GM23338 (cell line): ENCODE results near the gene L3MBTL1. TPM values are rescaled to one million over a fixed set of nuclear protein-coding genes. Genes with fewer than 3 reads are reported as not detected.

Experiments
- ATAC-seq: fragments of 200-7000 bp; cut with Tn5 transposase; 3 replicates; pipeline ENCODE4 v1.9.1; 2020
- DNase-seq: peaks from one replicate; pipeline ENCODE4 v3.0.0-alpha.2; 2015; ENCODE audit warnings: low spot score
- H2AFZ ChIP-seq: fragments of 200-600 bp; sonication (generic); 2 replicates; pipeline ENCODE4 v1.8.0; 2016; ENCODE audit warnings: antibody characterized with exemption, mild to moderate bottlenecking, moderate library complexity
- H3F3A ChIP-seq: fragments of 200-600 bp; sonication (generic); replicated peaks from 2 replicates; pipeline ENCODE4 v1.8.0; 2017; ENCODE audit warnings: antibody characterized with exemption, mixed run types, low read depth
- H3K27ac ChIP-seq: fragments of 200-600 bp; sonication (generic); 2 replicates; pipeline ENCODE4 v1.6.1; 2016; ENCODE audit warnings: low read depth
- H3K27me3 ChIP-seq: fragments of 200-600 bp; sonication (generic); 2 replicates; pipeline ENCODE4 v1.8.0; 2016; ENCODE audit warnings: mild to moderate bottlenecking, mixed run types, moderate library complexity; ENCODE audit not compliant: insufficient read depth
- H3K36me3 ChIP-seq: fragments of 200-600 bp; sonication (generic); 2 replicates; pipeline ENCODE4 v1.8.0; 2016; ENCODE audit warnings: mild to moderate bottlenecking; ENCODE audit not compliant: insufficient read depth
- H3K4me1 ChIP-seq: fragments of 200-600 bp; sonication (generic); 2 replicates; pipeline ENCODE4 v1.8.0; 2016; ENCODE audit warnings: mild to moderate bottlenecking, moderate library complexity; ENCODE audit not compliant: insufficient read depth
- H3K4me2 ChIP-seq: fragments of 200-600 bp; sonication (generic); 2 replicates; pipeline ENCODE4 v1.7.1; 2017; ENCODE audit warnings: mixed run types
- H3K4me3 ChIP-seq: fragments of 200-600 bp; sonication (generic); 2 replicates; pipeline ENCODE4 v1.6.1; 2016; ENCODE audit warnings: mixed run types
- H3K79me2 ChIP-seq: fragments of 200-600 bp; sonication (generic); replicated peaks from 2 replicates; pipeline ENCODE4 v1.8.0; 2017; ENCODE audit warnings: mild to moderate bottlenecking; ENCODE audit not compliant: insufficient read depth
- H3K9me2 ChIP-seq: fragments of 200-600 bp; sonication (generic); 2 replicates; pipeline ENCODE4 v1.8.0; 2017; ENCODE audit not compliant: insufficient read depth
- H4K20me1 ChIP-seq: fragments of 200-600 bp; sonication (generic); replicated peaks from 2 replicates; pipeline ENCODE4 v1.8.0; 2017; ENCODE audit warnings: mild to moderate bottlenecking; ENCODE audit not compliant: insufficient read depth
- H3K27ac Mint-ChIP-seq: 2 replicates; pipeline ENCODE4 v1.8.0; 2020; ENCODE audit warnings: inconsistent platforms, mild to moderate bottlenecking, moderate library complexity, mixed read lengths
- H3K27me3 Mint-ChIP-seq: 3 replicates; pipeline ENCODE4 v1.8.0; 2022; ENCODE audit warnings: low read depth, mild to moderate bottlenecking, moderate library complexity, mixed read lengths, inconsistent platforms; ENCODE audit not compliant: insufficient read depth, poor library complexity
- H3K36me3 Mint-ChIP-seq: 3 replicates; pipeline ENCODE4 v1.8.0; 2021; ENCODE audit warnings: low read depth, mild to moderate bottlenecking, inconsistent platforms, moderate library complexity, mixed read lengths
- H3K4me1 Mint-ChIP-seq: 3 replicates; pipeline ENCODE4 v1.8.0; 2020; ENCODE audit warnings: mild to moderate bottlenecking, inconsistent platforms, mixed read lengths
- H3K4me3 Mint-ChIP-seq: 3 replicates; pipeline ENCODE4 v1.8.0; 2021; ENCODE audit warnings: moderate library complexity, mild to moderate bottlenecking, inconsistent platforms, mixed read lengths
- H3K9me3 Mint-ChIP-seq: 3 replicates; pipeline ENCODE4 v1.8.0; 2020; ENCODE audit warnings: moderate library complexity, mild to moderate bottlenecking, inconsistent platforms, mixed read lengths
- ETS1 ChIP-seq: IDR thresholded peaks from 2 replicates; pipeline ENCODE4 v1.6.1; 2016; ENCODE audit warnings: antibody characterized with exemption
- EZH2 ChIP-seq: fragments of 200-600 bp; sonication (generic); IDR thresholded peaks from one replicate; pipeline ENCODE4 v1.8.0; 2017; ENCODE audit warnings: antibody characterized with exemption, mild to moderate bottlenecking, low read depth; ENCODE audit not compliant: unreplicated experiment
- EZH2phosphoT487 ChIP-seq: fragments of 200-600 bp; sonication (generic); IDR thresholded peaks from one replicate; pipeline ENCODE4 v1.8.1; 2018; ENCODE audit warnings: antibody characterized with exemption; ENCODE audit not compliant: unreplicated experiment
- POLR2AphosphoS5 ChIP-seq: IDR thresholded peaks from 2 replicates; pipeline ENCODE4 v1.6.1; 2016; ENCODE audit warnings: antibody characterized with exemption, low read depth
- STAT1 ChIP-seq: IDR thresholded peaks from one replicate; pipeline ENCODE4 v1.6.1; 2016; ENCODE audit warnings: antibody characterized with exemption; ENCODE audit not compliant: unreplicated experiment
- ZNF114 ChIP-seq: fragments of 250-450 bp; sonication (Bioruptor Pico); IDR thresholded peaks from 2 replicates; pipeline ENCODE4 v1.5.0; 2020; ENCODE audit warnings: mild to moderate bottlenecking, moderate library complexity
- ZNF462 ChIP-seq: fragments of 250-450 bp; sonication (Bioruptor Pico); IDR thresholded peaks from 2 replicates; pipeline ENCODE4 v1.5.0; 2020; ENCODE audit warnings: mild to moderate bottlenecking, moderate library complexity
- polyA plus RNA-seq: library from polyadenylated mRNA; unstranded; fragments of >200 nt; fragmentation: Nextera tagmentation; extraction: Ambion mirVana; gene quantifications from 2 replicates; pipeline ENCODE4 v1.2.1, GENCODE V29; 2016
- total RNA-seq: library from RNA; depleted of rRNA; stranded (reverse); fragments of >200 nt; shearing (Covaris generic); gene quantifications from 2 replicates; pipeline ENCODE4 v1.2.3, GENCODE V29; 2014

L3MBTL1 gene
- total and polyA plus RNA-seq, 2 experiments from 2014 or later: 6.5 to 33.6 TPM

GRCh38 chr20:43508106-43508505, 609 bp downstream of the L3MBTL1 start:
- H4K20me1 ChIP-seq: no peaks in the 10 kb centered on the region
- no peaks in the 10 kb centered on the region for H3K79me2 ChIP-seq
- TF ChIP-seq EZH2: no peak
- TF ChIP-seq EZH2phosphoT487: no peak
- TF ChIP-seq ZNF462 (CRISPR knock-in tag): no peak
- TF ChIP-seq ZNF114 (CRISPR knock-in tag): no peak
- TF ChIP-seq ETS1: no peak
- TF ChIP-seq POLR2AphosphoS5: no peak
- TF ChIP-seq STAT1: no peak
- no peaks in the 10 kb centered on the region for H3K9me2 ChIP-seq
- H3K4me1 Mint-ChIP-seq: peaks cover 10% of the 10 kb centered on the region
- H3F3A ChIP-seq: peaks cover 3% of the 10 kb centered on the region; the same call in 1 of the 2 replicates
- H3K4me1 ChIP-seq: no peaks in the 10 kb centered on the region
- no peaks in the 10 kb centered on the region for H3K36me3 ChIP-seq
- H2AFZ ChIP-seq: peak overlapping the region; percentile 86
- no peak overlapping the region for H3K27ac ChIP-seq
- peaks cover 22% of the 10 kb centered on the region for H3K27me3 Mint-ChIP-seq
- H3K36me3 Mint-ChIP-seq: no peaks in the 10 kb centered on the region; the same call in 2 of the 3 replicates
- H3K4me2 ChIP-seq: peak overlapping the region; percentile 85
- peak; percentile 54 for DNase-seq
- H3K4me3 ChIP-seq: peak overlapping the region; percentile 77
- peak; percentile 47 for ATAC-seq
- H3K9me3 Mint-ChIP-seq: no peaks in the 10 kb centered on the region; the same call in 2 of the 3 replicates
- peak overlapping the region; percentile 74 for H3K4me3 Mint-ChIP-seq
- H3K27me3 ChIP-seq: peaks cover 17% of the 10 kb centered on the region
- H3K27ac Mint-ChIP-seq: no peak overlapping the region
